GM21576 (cell line): Measurements from ENCODE around the gene UNC13D.
"Not testable (repeated sequence)": the region's sequence is repeated elsewhere in the genome, so short reads cannot be mapped to it uniquely, and the experiment has no call there.

Experiments
- ATAC-seq: cut with Tn5 transposase; IDR thresholded peaks from one replicate; pipeline ENCODE4 v1.9.1; 2021; ENCODE audit warnings: mild to moderate bottlenecking, moderate library complexity; ENCODE audit not compliant: unreplicated experiment

UNC13D gene

GRCh38 chr17:75807861-75808260 is 36.3 kb downstream of the UNC13D start:
- no peak for ATAC-seq

DNA sequence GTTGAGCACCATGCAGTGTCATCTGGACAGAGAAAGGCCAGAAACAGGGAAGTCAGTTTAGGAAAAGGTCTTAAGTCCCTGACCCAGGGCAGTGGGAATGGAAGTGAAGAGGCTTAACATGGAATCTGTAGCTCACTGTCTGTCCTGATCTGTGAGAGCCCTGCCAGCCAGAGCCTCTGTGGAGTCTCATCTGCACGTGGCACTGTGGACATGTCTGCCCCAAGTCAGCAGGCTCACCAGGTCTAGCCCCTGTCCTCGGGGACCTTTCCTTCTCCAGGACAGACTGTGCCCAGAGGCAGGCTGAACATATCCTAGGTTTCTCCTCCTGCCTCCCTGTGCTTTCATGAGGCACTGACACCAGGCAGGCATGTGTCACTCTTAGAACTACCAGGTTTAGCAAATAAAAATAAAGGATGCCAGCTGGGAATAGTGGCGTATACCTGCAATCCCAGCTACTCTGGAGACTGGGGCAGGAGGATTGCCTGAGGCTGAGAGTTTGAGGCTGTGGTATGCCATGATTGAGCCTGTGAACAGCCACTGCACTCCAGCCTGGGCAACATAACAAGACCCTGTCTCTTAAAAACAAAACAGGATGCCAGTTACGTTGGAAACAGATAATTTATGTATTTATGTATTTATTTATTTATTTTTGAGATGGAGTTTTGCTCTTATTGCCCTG is 37.2 kb downstream of the UNC13D start:
- ATAC-seq, result no peak

DNA sequence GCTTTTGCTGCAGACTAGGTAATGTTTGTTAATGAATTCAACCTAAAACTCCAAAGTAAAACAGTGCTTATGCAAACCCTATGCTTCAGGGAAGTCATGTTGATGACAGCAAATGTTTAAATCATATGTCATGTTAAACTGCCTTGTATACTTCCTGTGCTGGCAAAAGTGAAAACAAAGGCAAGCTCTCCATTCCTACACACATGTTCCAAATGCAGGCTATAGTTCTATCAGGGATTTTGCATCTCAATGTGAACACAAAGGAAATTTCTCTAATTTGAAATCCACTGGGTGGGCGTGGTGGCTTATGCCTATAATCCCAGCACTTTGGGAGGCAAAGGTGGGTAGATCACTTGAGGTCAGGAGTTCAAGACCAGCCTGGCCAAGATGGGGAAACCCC is 40.3 kb downstream of the UNC13D start:
- ATAC-seq, result no peak

DNA sequence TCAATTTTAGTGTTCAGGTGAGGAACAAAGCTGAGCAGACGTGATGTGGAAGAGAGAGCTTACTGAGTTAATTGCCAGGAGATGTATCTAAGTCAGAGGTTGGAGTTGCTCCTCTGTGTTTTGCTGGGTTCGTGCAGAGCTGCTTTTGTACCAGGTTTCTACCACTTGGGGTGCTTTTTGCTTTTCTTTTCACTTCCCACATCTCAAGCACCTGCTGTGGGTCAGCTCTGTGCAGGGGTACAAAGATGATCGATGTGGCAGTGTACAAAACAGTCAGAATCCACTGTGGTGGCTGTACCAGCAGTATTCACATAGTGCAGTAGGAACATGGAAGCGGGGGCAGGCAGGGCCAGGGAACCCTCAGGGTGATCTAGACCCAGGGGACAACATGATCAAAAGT is 44.8 kb downstream of the UNC13D start:
- no peak for ATAC-seq

DNA sequence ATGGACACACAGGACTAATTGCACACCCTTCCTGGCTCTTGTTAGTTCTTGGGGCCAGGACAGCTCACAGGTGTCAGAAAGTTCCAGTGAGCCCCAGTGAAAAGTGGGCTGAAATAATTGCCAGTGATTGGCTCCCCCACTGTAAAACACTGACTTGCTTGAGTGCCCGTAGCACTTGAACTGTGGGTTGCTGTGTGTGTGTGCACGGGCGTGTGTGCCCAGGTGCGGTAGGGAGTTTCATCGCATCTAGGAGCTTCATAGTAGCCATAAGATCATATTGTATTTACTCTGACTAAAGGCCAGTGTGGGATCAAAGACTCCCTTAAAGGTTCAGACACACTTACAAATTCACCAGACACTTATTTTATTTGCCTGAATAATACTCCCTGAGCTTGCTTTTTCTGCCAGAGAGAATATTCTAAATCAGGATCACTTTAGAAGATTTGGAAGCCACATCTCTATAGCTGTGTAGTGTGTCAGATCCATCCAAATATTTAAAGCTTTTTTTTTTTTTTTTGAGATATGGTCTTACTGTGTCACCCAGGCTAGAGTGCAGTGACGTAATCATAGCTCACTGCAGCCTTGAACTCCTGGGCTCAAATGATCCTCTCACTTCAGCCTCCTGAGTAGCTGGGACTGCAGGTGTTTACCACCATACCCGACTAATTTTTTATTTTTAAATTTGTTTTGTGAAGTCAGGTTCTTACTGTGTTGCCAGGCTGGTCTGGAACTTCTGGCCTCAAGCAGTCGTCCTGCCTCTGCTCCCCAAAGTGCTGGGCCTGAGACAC is 48.2 kb downstream of the UNC13D start:
- no peak for ATAC-seq

DNA sequence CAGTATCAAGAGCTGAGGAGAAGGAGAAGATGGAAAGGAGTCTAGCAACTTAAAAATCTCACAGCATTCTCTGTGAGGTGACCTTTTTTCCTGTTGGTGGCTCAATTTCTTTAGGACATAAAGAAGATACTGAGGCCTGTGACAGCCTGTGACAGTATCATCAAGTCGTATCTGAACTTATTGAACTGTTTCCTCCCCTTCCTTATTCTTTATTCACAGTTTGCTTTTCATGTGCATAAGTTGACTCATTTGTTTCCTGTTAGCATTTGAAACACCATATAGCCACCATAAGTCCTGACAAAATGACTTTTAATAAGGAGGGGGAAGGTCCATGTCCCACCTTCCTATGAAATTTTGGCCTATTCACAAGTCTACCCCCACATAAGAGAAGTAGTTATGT is 50.7 kb downstream of the UNC13D start:
- ATAC-seq, result no peak

- ATAC-seq, result no peak
These were observed 53.0 kb downstream of the UNC13D start for GRCh38 chr17:75791254-75791653.

- peak; percentile 38 for ATAC-seq
These were observed 59.0 kb downstream of the UNC13D start for GRCh38 chr17:75785016-75785890.

GRCh38 chr17:75784473-75785015 is 59.7 kb downstream of the UNC13D start, which contains the start of gene UNK:
TSS of gene UNK (plus strand) at chr17:75784806. CDS start at chr17:75784881, 75 bp downstream.
- ATAC-seq, result peak; percentile 50

DNA sequence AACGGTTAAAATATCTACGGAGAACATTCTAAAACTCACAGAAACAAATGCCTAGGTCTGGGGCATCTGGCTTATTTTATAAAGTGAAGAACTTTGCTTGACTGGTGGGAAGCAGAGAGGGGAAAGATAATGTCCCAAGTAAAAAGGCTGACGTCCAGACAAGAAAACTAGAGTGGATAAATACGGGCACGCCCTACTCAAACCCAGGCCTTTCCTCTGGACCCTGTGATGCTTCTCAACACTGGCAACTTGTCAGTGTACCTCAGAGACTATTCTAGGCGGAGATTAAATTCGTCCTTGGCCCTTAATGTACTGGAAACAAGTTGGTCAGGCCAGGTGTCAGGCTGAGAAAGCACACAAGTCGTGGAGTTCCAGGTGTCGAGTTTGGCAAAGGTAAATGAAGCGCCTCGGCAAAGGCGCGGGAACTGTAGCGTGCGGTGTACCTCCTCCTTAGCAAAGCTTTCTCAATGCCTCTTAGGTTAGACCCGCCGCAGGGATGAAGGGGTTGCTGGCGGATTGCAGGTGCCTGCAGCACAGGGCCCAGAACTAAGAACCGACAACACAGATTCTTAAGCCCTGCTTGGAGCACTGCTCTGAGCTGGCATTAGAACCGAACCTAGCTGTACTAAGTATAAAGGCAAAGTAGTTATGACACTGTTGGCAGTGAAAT is 60.3 kb downstream of the UNC13D start:
- ATAC-seq, result no peak

DNA sequence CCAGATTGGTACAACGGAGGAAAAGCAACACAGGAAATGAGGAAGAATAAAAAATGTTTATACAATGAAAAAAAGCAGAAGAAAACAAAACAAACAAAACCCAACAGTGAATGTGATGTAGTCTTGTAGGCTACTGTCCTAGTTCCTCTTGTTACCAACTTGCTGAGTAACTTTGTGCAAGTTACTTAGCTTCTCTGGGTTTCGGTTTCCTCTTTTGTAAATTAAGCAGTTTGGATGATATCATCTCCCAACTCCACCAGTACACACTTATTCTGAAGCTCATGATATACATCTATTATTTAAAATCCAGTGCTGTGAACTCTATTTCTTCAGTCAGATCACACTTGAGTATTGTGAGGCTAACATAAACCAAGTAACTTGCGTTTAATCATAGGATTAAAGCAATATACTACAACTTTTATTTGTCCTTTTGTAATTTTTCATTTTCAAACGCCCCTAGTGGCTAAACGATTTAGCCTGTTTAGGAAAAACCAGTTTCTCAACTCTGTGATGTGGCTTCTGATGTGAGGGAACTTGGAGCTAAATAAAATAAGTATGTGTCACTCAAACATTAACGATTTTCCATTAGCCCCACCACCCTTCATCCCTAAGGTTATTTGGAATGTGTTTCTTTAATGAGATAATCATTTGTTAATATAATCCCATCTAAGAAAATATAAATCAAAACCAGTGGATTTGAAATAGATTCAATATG is 61.0 kb downstream of the UNC13D start:
- ATAC-seq, result no peak

DNA sequence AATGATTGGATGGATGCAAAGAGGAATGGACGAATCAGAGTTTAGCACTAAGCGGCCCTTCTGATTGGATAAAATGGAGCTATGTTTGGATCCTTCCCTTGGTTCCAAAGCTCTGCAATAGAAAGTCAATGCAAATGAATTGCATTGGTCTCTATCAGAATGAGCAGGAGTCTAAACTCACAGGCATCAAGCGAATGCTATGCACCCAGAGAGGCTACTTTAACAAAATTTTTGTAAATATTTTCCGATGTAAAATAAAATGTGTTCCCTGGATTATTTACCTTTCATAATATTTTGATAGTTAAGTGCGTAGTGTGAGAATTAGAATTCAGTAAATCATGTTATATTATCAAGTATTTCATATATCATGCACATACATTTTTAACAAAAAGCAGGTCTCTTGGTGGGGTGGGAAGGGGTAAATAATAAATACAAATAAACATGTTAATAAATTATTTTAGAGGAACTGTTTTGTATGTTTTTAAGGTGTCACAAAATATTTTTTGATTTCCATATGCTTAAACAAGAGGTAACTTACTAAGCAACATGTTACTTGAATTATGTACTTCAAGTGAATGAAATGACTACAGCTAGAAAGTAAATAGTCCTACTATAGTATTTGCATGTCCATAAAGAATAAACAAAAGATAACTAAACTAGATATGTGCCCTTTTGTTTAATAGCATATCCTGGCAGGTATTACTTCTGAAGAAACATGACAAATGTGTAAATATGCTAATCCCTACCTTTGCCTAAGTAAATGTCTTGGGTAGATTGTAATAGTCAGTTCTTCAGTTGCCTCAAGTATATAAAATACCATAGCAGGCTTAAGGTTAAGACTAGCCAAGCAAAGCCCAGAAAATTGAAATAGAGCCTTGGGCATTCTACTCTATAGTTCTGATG is 64.0 kb downstream of the UNC13D start:
- ATAC-seq, result no peak

DNA sequence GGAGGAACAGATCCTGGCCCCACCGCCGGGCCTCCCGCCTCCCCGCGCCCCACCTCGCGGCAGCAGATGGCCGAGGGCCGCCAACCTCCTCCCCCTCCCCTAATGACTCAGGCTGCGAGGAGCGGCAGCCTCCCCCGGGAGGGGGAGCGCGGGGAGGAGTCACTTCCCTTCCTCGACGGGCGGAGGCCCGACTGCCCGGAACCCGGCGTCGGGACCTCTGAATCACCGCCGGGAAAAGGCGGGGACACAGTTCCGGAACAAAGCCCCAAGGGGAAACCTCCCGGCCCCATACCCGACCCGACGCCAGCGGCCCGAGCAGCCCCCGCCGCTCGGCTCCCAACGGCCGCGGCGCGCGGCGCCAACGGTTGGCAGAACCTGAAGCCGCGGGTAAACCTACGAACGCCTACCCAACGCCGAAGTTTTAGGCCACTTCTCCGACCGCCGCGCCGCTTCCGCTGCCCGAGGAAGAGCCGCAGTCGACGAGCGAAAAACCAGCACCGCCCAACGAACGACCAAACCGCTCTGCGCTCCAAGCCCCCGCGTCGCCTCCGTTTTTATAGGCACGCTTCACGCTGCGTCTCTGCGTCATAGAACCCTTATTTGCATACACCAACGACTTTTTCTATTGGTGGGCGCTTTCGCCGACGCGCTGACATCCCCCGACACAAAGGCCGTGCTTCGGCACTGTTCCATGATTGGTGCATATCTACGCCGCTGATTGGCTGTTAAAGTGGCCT is 64.8 kb downstream of the UNC13D start:
- ATAC-seq, result peak; percentile 67

GRCh38 chr17:75778861-75779249 is 65.3 kb downstream of the UNC13D start:
- ATAC-seq, result peak; percentile 9

DNA sequence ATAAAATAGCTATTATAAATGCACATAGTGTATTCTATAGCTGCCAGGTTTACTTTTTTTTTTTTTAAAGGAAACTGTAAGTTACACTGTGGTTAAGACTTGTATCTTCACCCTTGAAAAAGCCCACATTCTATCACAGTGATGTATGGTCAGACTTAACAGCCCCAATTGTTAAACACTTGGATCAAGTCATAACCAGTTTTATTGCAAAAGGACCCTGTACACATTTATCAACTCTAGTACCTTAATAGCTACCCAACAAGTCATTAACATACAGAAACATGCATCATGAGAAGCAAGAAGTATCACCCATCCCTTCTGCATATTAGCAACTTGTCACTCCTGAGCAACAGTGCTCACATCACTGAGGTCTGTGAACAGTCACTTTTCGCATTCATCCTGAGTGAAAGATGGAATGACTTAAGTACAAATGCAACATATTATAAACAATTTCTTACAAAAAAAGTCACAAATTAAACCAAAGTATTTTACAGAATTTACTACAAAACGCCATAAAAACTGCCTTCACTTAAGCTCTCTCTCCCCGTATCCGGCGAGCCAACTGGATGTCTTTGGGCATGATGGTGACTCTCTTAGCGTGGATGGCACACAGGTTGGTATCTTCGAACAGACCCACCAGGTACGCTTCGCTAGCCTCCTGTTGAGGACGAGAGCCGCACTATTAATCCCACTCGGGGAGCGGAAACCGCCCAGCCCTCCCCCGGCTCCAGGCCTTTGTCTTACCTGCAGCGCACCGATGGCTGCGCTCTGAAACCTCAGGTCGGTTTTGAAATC is 65.9 kb downstream of the UNC13D start:
- not testable (repeated sequence) for ATAC-seq

- ATAC-seq, result no peak
These were observed 66.8 kb downstream of the UNC13D start for GRCh38 chr17:75777296-75777922.
